IMR-90 (cell line): Measurements from ENCODE around the gene POU2F2. TPM values are rescaled to one million over a fixed set of nuclear protein-coding genes. Genes with fewer than 3 reads are reported as not detected.

ENCODE experiments used
- ATAC-seq: fragments of 200-7000 bp; cut with Tn5 transposase; 2 replicates; pipeline ENCODE4 v1.9.1; 2020; ENCODE audit warnings: low read depth, mild to moderate bottlenecking, moderate library complexity
- BruUV-seq: library from RNA; stranded (reverse); fragments of 400-500 nt; replicated peaks from 2 replicates; lab custom pipeline; 2021; lab: Mats Ljungman, UMichigan
- CTCF ChIA-PET: fragments of 300-600 bp; formaldehyde crosslinking; extraction: SDS; loops from one replicate; lab custom pipeline; 2021; ENCODE audit warnings: antibody characterized with exemption; lab: Yijun Ruan, JAX
- POLR2A ChIA-PET: fragments of 300-600 bp; sonication (Branson Sonifier 250); formaldehyde crosslinking; loops from one replicate; lab custom pipeline; 2022; ENCODE audit warnings: antibody characterized with exemption; ENCODE audit not compliant: unreplicated experiment; lab: Charles Lee
- DNase-seq: peaks from one replicate; pipeline ENCODE4 v3.0.0; 2013
- H2AFZ ChIP-seq: replicated peaks from 2 replicates; pipeline ENCODE3; 2013; ENCODE audit warnings: low read length, mild to moderate bottlenecking; ENCODE audit not compliant: poor library complexity
- H2AK5ac ChIP-seq: 2 replicates; pipeline ENCODE4 v1.6.1; 2013; ENCODE audit warnings: low read depth, low read length, inconsistent platforms
- H2AK9ac ChIP-seq: replicated peaks from 2 replicates; pipeline ENCODE3; 2013; ENCODE audit warnings: mild to moderate bottlenecking, low read depth, low read length, moderate library complexity; ENCODE audit not compliant: poor library complexity
- H2BK120ac ChIP-seq: 2 replicates; pipeline ENCODE4 v1.6.1; 2013; ENCODE audit warnings: low read depth, low read length, inconsistent platforms
- H2BK15ac ChIP-seq: 3 replicates; pipeline ENCODE4 v1.6.1; 2013; ENCODE audit warnings: low read depth, low read length, inconsistent platforms
- H2BK20ac ChIP-seq: 2 replicates; pipeline ENCODE4 v1.6.1; 2013; ENCODE audit warnings: low read depth, mild to moderate bottlenecking, inconsistent platforms, low read length, moderate library complexity
- H2BK5ac ChIP-seq: 2 replicates; pipeline ENCODE4 v1.6.1; 2013; ENCODE audit warnings: mild to moderate bottlenecking, low read depth, low read length, inconsistent platforms; ENCODE audit not compliant: poor library complexity, severe bottlenecking
- H3K14ac ChIP-seq: replicated peaks from 2 replicates; pipeline ENCODE4 v1.6.1; 2013; ENCODE audit warnings: low read depth, low read length, inconsistent platforms
- H3K18ac ChIP-seq: 2 replicates; pipeline ENCODE4 v1.6.1; 2013; ENCODE audit warnings: low read depth, low read length, control low read depth
- H3K23ac ChIP-seq: 2 replicates; pipeline ENCODE4 v1.6.1; 2013; ENCODE audit warnings: low read depth, low read length, inconsistent platforms
- H3K27ac ChIP-seq: 2 replicates; pipeline ENCODE4 v1.5.1; 2013; ENCODE audit warnings: mild to moderate bottlenecking, control low read depth, low read length; ENCODE audit not compliant: insufficient read depth
- H3K27me3 ChIP-seq: 2 replicates; pipeline ENCODE4 v1.6.1; 2013; ENCODE audit warnings: low read length; ENCODE audit not compliant: control insufficient read depth, insufficient read depth
- H3K36me3 ChIP-seq: 2 replicates; pipeline ENCODE4 v1.6.1; 2013; ENCODE audit warnings: low read length, mixed read lengths; ENCODE audit not compliant: control insufficient read depth, insufficient read depth
- H3K4ac ChIP-seq: 2 replicates; pipeline ENCODE4 v1.6.1; 2013; ENCODE audit warnings: low read depth, low read length, inconsistent platforms
- H3K4me1 ChIP-seq: 2 replicates; pipeline ENCODE4 v1.6.1; 2013; ENCODE audit warnings: low read length, mixed read lengths; ENCODE audit not compliant: control insufficient read depth, insufficient read depth
- H3K4me2 ChIP-seq: 2 replicates; pipeline ENCODE4 v1.6.1; 2013; ENCODE audit warnings: low read depth, mild to moderate bottlenecking, control low read depth, low read length, moderate library complexity
- H3K4me3 ChIP-seq: 2 replicates; pipeline ENCODE4 v1.5.1; 2013; ENCODE audit warnings: low read depth, mild to moderate bottlenecking, control low read depth, low read length, moderate library complexity; ENCODE audit not compliant: insufficient read depth
- H3K56ac ChIP-seq: 2 replicates; pipeline ENCODE4 v1.6.1; 2013; ENCODE audit warnings: low read length, inconsistent platforms; ENCODE audit not compliant: insufficient read depth; ENCODE audit errors: extremely low read depth
- H3K79me1 ChIP-seq, 2 experiments: 2 replicates each; pipeline ENCODE4 v1.6.1; 2013; ENCODE audit warnings: low read length in 2 of 2, inconsistent platforms in 1 of 2, low read depth in 1 of 2
- H3K9ac ChIP-seq: 2 replicates; pipeline ENCODE4 v1.6.1; 2013; ENCODE audit warnings: low read depth, low read length, control low read depth
- H3K9me1 ChIP-seq: 2 replicates; pipeline ENCODE4 v1.6.1; 2013; ENCODE audit warnings: low read length, inconsistent platforms; ENCODE audit not compliant: insufficient read depth
- H3K9me3 ChIP-seq: 2 replicates; pipeline ENCODE4 v1.6.1; 2013; ENCODE audit warnings: low read length; ENCODE audit not compliant: control insufficient read depth, insufficient read depth
- H4K20me1 ChIP-seq: 2 replicates; pipeline ENCODE4 v1.6.1; 2013; ENCODE audit warnings: low read length, inconsistent platforms; ENCODE audit not compliant: insufficient read depth
- H4K5ac ChIP-seq: 2 replicates; pipeline ENCODE4 v1.6.1; 2013; ENCODE audit warnings: mild to moderate bottlenecking, low read depth, low read length, control low read depth
- H4K8ac ChIP-seq, 2 experiments: 2 replicates each; pipeline ENCODE4 v1.6.1; 2013; ENCODE audit warnings: low read depth in 2 of 2, low read length in 2 of 2, control low read depth in 1 of 2, inconsistent platforms in 1 of 2
- H4K91ac ChIP-seq: 2 replicates; pipeline ENCODE4 v1.6.1; 2013; ENCODE audit warnings: low read depth, low read length, inconsistent platforms; ENCODE audit not compliant: insufficient read depth
- FOS ChIP-seq: fragments of 150-350 bp; IDR thresholded peaks from 2 replicates; pipeline ENCODE4 v1.6.1; 2016; ENCODE audit warnings: low read depth, low read length
- MAFK ChIP-seq: IDR thresholded peaks from 2 replicates; pipeline ENCODE4 v1.6.1; 2012; ENCODE audit warnings: low read depth, low read length, improper control_type of control experiment
- MXI1 ChIP-seq: IDR thresholded peaks from 2 replicates; pipeline ENCODE4 v1.6.1; 2012; ENCODE audit warnings: low read depth, mild to moderate bottlenecking, low read length, moderate library complexity, borderline replicate concordance
- POLR2A ChIP-seq: IDR thresholded peaks from 2 replicates; pipeline ENCODE4 v1.6.1; 2012; ENCODE audit warnings: mild to moderate bottlenecking, low read depth, low read length
- RAD21 ChIP-seq: IDR thresholded peaks from 2 replicates; pipeline ENCODE4 v1.6.1; 2012; ENCODE audit warnings: low read length, improper control_type of control experiment
- RFX5 ChIP-seq: IDR thresholded peaks from 2 replicates; pipeline ENCODE4 v1.8.0; 2012; ENCODE audit warnings: low read depth, mild to moderate bottlenecking, low read length, moderate library complexity
- WGBS, 2 experiments: methylation state at CpG; one replicate each; pipeline versions ENCODE4 v1.1.5 to v1.1.7; 2013; ENCODE audit warnings: missing lambda C conversion rate in 2 of 2; ENCODE audit not compliant: insufficient read length in 1 of 2; ENCODE audit errors: extremely low coverage in 2 of 2; 5-methylcytosine and 5-hydroxymethylcytosine counted together
- dilution Hi-C: fragments of 300-500 bp; cut with HindIII; formaldehyde crosslinking; loops from one replicate; pipeline ENCODE4 v1.14.3; 2018; ENCODE audit warnings: low sequenced_read_pairs; ENCODE audit not compliant: unreplicated experiment
- in situ Hi-C: fragments of 300-500 bp; cut with MboI; formaldehyde crosslinking; loops from 3 replicates; pipeline ENCODE4 v1.14.3; 2019; ENCODE audit warnings: low sequenced_read_pairs, inconsistent platforms, mixed read lengths
- intact Hi-C: fragments of 100-400 bp; cut with micrococcal nuclease; formaldehyde crosslinking; loops from 2 replicates; pipeline ENCODE4 v1.10.0; 2022
- polyA plus RNA-seq, 3 experiments: library from polyadenylated mRNA; depleted of rRNA; stranded (reverse); fragments of >200 nt; gene quantifications; 2 replicates each; pipeline ENCODE4 v1.2.3, GENCODE V29; 2012; ENCODE audit warnings: low replicate concordance in 1 of 3
- total RNA-seq: library from RNA; depleted of rRNA; stranded (reverse); fragments of >200 nt; gene quantifications from 2 replicates; pipeline ENCODE4 v1.2.3, GENCODE V29; 2012

The POU2F2 gene
- total and polyA plus RNA-seq, 2 of the 4 experiments (the other 2 are of a cell fraction), result 0.54 to 5.0 TPM

GRCh38 chr19:42060117-42060516, 72.1 kb downstream of the POU2F2 start:
- BruUV-seq, result no TSS peak
- H3K18ac ChIP-seq, result no peak overlapping the region
- H2BK5ac ChIP-seq, result no peak overlapping the region
- H4K8ac ChIP-seq, result no peak overlapping the region
- H3K27ac ChIP-seq, result no peak overlapping the region
- intact Hi-C loops, result no loop called here
- H3K23ac ChIP-seq, result no peak overlapping the region
- no peak overlapping the region for H2AK9ac ChIP-seq
- H4K20me1 ChIP-seq, result no peaks in the 10 kb centered on the region
- H4K5ac ChIP-seq, result no peak overlapping the region
- H3K9me1 ChIP-seq, result no peaks in the 10 kb centered on the region
- ATAC-seq, result no peak
- H3K36me3 ChIP-seq, result no peaks in the 10 kb centered on the region
- ChIA-PET POLR2A (no interaction called here), CTCF (no interaction called here)
- no peak overlapping the region for H2AK5ac ChIP-seq
- TF ChIP-seq RFX5 (no peak), POLR2A (no peak), MAFK (no peak), MXI1 (no peak), FOS (no peak), RAD21 (no peak)
- dilution Hi-C loops, result no loop called here
- no peak for DNase-seq
- peaks cover 38% of the 10 kb centered on the region for H3K27me3 ChIP-seq
- no peaks in the 10 kb centered on the region for H3K79me1 ChIP-seq
- no peak overlapping the region for H3K4me2 ChIP-seq
- H3K4me3 ChIP-seq, result no peak overlapping the region
- H3K14ac ChIP-seq, result no peak overlapping the region
- 88% methylated on average over 1 of the region's 3 CpGs; no CpG with 5 or more reads in 1 of the 2 experiments for WGBS, 2 experiments
- H3K4me1 ChIP-seq, result no peaks in the 10 kb centered on the region
- H3K56ac ChIP-seq, result no peak overlapping the region
- H4K91ac ChIP-seq, result no peak overlapping the region
- H2BK120ac ChIP-seq, result no peak overlapping the region
- no peak overlapping the region for H2BK15ac ChIP-seq
- H3K4ac ChIP-seq, result no peak overlapping the region
- no peak overlapping the region for H2BK20ac ChIP-seq
- in situ Hi-C loops, result no loop called here
- no peak overlapping the region for H2AFZ ChIP-seq
- no peak overlapping the region for H3K9ac ChIP-seq
- no peaks in the 10 kb centered on the region for H3K9me3 ChIP-seq
